RWPE1 (cell line): Measurements from ENCODE around the gene MYO5B.

Experiments used
- CTCF ChIA-PET: fragments of 350-600 bp; sonication (Branson Sonifier 250); formaldehyde crosslinking; extraction: SDS; loops from one replicate; lab custom pipeline; 2021; lab: Yijun Ruan, JAX
- POLR2A ChIA-PET: fragments of 400-600 bp; formaldehyde crosslinking; extraction: SDS; loops from one replicate; lab custom pipeline; 2020; ENCODE audit warnings: antibody characterized with exemption; ENCODE audit not compliant: low non-redundant PET; lab: Yijun Ruan, JAX
- DNase-seq: peaks from one replicate; pipeline ENCODE4 v3.0.0; 2012; ENCODE audit warnings: low spot score
- H3K27ac ChIP-seq: fragments of 450-650 bp; 2 replicates; pipeline ENCODE4 v1.5.1; 2017
- TF ChIP-seq, protein P1 (sequence below): fragments of 450-650 bp; conservative IDR thresholded peaks from 2 replicates; pipeline ENCODE4 v1.5.1; 2017; ENCODE audit warnings: low read depth, mild to moderate bottlenecking

MYO5B gene

DNA sequence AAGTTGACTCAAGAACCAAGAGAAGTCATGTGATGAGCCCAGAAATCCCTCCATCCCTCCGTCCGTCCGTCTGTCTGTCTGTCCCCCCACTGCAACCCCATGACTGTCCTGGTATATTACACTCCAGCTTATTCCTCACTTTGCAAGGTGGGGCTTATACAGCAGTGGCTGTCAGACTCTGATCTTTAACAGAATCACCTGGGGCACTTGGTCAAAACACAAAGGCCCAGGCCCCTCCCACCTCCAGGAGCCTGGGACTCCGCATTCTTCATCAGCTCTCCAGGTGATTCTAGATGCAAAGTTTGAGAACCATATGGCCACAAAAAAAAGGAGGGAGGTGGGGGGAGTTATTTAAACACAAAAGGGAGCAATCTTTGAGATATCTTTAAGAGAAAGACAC is 61.4 kb downstream of the MYO5B start:
- H3K27ac ChIP-seq, result no peak overlapping the region
- ChIA-PET CTCF (no interaction called here), POLR2A (no interaction called here)
- no peak for DNase-seq
- TF ChIP-seq, protein P1, sequence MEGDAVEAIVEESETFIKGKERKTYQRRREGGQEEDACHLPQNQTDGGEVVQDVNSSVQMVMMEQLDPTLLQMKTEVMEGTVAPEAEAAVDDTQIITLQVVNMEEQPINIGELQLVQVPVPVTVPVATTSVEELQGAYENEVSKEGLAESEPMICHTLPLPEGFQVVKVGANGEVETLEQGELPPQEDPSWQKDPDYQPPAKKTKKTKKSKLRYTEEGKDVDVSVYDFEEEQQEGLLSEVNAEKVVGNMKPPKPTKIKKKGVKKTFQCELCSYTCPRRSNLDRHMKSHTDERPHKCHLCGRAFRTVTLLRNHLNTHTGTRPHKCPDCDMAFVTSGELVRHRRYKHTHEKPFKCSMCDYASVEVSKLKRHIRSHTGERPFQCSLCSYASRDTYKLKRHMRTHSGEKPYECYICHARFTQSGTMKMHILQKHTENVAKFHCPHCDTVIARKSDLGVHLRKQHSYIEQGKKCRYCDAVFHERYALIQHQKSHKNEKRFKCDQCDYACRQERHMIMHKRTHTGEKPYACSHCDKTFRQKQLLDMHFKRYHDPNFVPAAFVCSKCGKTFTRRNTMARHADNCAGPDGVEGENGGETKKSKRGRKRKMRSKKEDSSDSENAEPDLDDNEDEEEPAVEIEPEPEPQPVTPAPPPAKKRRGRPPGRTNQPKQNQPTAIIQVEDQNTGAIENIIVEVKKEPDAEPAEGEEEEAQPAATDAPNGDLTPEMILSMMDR, result no peak

DNA sequence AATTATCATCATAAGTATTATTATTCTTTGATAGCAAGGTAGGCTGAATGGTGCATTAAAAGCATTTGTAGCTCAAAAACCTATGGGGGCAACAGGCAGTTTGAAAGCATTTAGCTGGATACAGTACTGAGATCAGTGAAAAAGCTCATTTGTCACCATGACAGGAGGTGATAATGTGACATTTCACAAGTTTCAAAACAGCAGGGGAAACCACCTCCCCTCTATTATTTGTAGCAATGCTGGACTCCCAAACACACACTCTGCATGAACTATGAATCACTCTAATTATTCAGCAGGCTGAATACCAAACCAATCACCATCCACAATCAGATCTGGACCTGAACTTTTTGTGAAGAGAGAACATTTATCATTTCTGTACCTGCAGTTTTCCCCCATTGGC is 63.4 kb downstream of the MYO5B start:
- POLR2A ChIA-PET, result no interaction called here
- H3K27ac ChIP-seq, result no peak overlapping the region
- no peak for DNase-seq
- CTCF ChIA-PET, result interaction anchor here (0.6 kb wide), 1 partner anchor 380 kb away, joined by 3 read pairs; no protein-coding TSS in a partner anchor
- TF ChIP-seq, protein P1, result no peak

DNA sequence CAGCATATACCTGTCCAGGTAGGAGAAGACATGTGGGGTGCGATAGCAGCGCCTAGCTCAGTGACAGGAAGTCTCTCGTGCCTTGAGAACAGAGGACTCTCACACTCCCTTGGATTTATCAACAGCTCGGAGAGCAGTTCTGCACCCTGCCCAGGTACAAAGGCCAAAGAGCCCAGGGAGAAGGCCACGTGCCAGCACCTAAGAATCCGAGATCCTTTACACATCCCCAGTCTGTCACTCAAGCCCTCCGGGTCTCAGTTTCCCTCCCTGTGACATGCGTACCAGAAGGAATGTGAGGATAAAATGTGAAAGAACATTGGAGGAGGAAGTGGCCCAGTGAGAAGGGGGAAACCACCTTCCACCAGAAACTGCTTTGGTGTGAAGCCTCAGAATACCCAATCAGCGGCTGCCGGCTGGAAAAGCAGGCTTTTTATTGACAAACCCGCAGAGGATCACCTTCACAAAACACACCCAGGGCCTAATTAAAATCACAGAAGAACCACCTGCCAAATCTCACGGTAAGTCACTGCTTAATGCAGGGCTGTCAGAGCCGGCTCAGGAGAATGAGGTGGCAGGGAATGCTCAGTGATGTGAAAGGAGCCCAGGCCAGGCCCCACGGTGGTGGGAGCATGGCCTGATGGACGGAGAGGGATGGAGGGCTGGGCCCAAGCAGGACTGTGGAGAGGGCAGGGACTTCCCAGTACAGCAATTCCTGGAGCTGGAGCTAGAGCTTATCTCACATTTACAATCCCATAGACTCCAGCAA is 66.3 kb downstream of the MYO5B start:
- DNase-seq, result no peak
- TF ChIP-seq, protein P1, result no peak
- CTCF ChIA-PET, result no interaction called here
- POLR2A ChIA-PET, result no interaction called here
- H3K27ac ChIP-seq, result no peak overlapping the region

DNA sequence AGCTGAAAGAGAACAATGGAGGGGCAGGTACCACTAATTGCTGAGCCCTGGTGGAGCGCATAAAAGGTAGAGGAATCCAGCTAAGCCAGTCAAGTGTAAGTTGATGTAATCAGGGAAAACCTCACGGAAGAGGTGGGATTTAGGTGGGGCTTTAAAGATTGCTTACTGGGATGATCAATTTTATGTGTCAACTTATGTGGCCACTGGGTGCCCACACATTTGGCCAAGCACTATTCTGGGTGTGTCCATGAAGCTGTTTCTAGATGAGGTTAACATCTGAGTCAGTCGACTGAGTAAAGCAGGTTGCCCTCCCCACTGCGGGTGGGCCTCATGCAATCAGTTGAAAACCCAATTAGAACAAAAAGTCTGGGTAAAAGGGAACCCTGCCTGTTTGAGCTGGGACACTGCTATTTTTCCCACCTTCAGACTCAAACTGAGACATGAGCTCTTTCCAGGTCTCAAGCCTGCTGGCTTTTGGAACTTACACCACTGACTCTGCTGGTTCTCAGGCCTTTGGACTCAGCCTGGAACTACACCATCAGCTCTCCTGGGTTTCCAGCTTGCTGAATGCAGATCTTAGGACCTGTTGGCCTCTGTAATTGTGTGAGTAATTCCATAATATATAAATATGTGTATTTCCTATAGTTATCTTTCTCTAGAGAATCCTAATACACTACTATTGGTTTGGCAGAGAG is 67.3 kb downstream of the MYO5B start:
- ChIA-PET POLR2A (no interaction called here), CTCF (interaction anchor here (1.1 kb wide), 1 partner anchor 125 kb away, joined by 3 read pairs; no protein-coding TSS in a partner anchor)
- TF ChIP-seq, protein P1, result no peak
- DNase-seq, result no peak
- no peak overlapping the region for H3K27ac ChIP-seq

DNA sequence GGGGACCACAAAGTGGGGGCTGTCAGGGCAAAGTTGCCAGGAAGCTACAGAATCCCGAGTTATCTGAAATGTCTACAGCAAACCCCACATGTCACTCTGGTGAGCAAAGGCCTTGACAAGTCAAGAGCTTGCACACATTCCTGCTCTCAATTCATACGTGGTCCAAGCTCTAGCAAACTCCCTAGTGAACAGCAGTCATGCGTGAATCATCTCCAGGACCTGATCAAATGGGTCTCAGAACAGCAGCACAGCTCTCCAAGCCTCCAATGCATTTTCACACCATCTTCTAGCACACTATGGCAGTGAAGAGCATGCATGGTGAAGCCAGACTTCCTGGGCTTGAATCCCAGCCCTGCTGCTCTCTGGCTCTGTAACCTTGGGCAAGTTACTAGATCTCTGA is 68.5 kb downstream of the MYO5B start:
- TF ChIP-seq, protein P1, result no peak
- H3K27ac ChIP-seq, result no peak overlapping the region
- ChIA-PET POLR2A (no interaction called here), CTCF (no interaction called here)
- DNase-seq, result no peak

DNA sequence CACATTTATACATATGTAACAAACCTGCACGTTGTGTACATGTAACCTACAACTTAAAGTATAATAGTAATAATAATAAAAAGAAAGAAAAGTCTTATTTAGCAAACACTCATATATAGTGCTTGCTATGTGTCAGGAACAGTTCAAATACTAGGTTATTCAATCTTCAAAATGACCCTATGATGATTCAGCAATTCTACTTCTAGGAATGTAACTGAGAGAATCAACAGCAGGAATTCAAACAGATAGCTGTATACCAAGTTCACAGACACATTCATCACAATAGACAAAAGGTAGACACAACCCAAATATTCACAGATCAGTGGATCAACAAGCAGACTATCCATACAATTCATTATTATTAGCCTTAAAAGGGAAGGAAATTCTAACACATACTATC is 69.5 kb downstream of the MYO5B start:
- no peak for DNase-seq
- POLR2A ChIA-PET, result no interaction called here
- no peak overlapping the region for H3K27ac ChIP-seq

More for the DNA sequence above, 69.5 kb downstream of the MYO5B start:
- TF ChIP-seq, protein P1, result no peak
- CTCF ChIA-PET, result no interaction called here
